T-helper 1 cell treated with Interleukin-12 subunit alpha and Interleukin-12 subunit beta and Interleukin-4 antibody, amounts not matched to agents 30 μg/mL and 1 μg/mL, for 36 hours (primary cell): Measurements from ENCODE around the gene ELL2.
"Not testable (repeated sequence)": the region's sequence is repeated elsewhere in the genome, so short reads cannot be mapped to it uniquely, and the experiment has no call there.

ENCODE experiments used
- H3K27ac Mint-ChIP-seq: one replicate; pipeline ENCODE4 v1.8.0; 2021; ENCODE audit warnings: mild to moderate bottlenecking, mixed read lengths
- H3K27me3 Mint-ChIP-seq: one replicate; pipeline ENCODE4 v1.8.0; 2021; ENCODE audit warnings: low read depth, mixed read lengths
- H3K36me3 Mint-ChIP-seq: one replicate; pipeline ENCODE4 v1.8.0; 2021; ENCODE audit warnings: low read depth, mixed read lengths
- H3K4me1 Mint-ChIP-seq: one replicate; pipeline ENCODE4 v1.8.0; 2021; ENCODE audit warnings: low read depth, mixed read lengths
- H3K4me3 Mint-ChIP-seq: one replicate; pipeline ENCODE4 v1.8.0; 2021; ENCODE audit warnings: mild to moderate bottlenecking, moderate library complexity, mixed read lengths
- H3K9me3 Mint-ChIP-seq: one replicate; pipeline ENCODE4 v1.8.0; 2021; ENCODE audit warnings: mixed read lengths

Gene ELL2

GRCh38 chr5:95857185-95857945 is 104.3 kb downstream of the ELL2 start:
- H3K27ac Mint-ChIP-seq: no peak overlapping the region

GRCh38 chr5:95856501-95856981 is 105.1 kb downstream of the ELL2 start:
- Mint-ChIP-seq H3K9me3 (no peaks in the 10 kb centered on the region), H3K27ac (no peak overlapping the region), H3K36me3 (no peaks in the 10 kb centered on the region), H3K4me1 (peaks cover 23% of the 10 kb centered on the region), H3K4me3 (no peak overlapping the region), H3K27me3 (no peaks in the 10 kb centered on the region)

More at GRCh38 chr5:95857185-95857945, 104.3 kb downstream of the ELL2 start:
- Mint-ChIP-seq H3K36me3 (no peaks in the 10 kb centered on the region), H3K27me3 (no peaks in the 10 kb centered on the region), H3K4me1 (peaks cover 32% of the 10 kb centered on the region), H3K4me3 (no peak overlapping the region), H3K9me3 (no peaks in the 10 kb centered on the region)

- peaks cover 9% of the 10 kb centered on the region for H3K4me1 Mint-ChIP-seq
- no peaks in the 10 kb centered on the region for H3K36me3 Mint-ChIP-seq
- no peaks in the 10 kb centered on the region for H3K9me3 Mint-ChIP-seq
- peaks cover 3% of the 10 kb centered on the region for H3K27me3 Mint-ChIP-seq
- H3K4me3 Mint-ChIP-seq: no peak overlapping the region
- H3K27ac Mint-ChIP-seq: no peak overlapping the region
Observed at GRCh38 chr5:95853490-95853889, 108.2 kb downstream of the ELL2 start.

- H3K27ac Mint-ChIP-seq: no peak overlapping the region
- no peaks in the 10 kb centered on the region for H3K9me3 Mint-ChIP-seq
- H3K36me3 Mint-ChIP-seq: no peaks in the 10 kb centered on the region
- no peak overlapping the region for H3K4me3 Mint-ChIP-seq
- H3K4me1 Mint-ChIP-seq: peaks cover 4% of the 10 kb centered on the region
- peaks cover 10% of the 10 kb centered on the region for H3K27me3 Mint-ChIP-seq
Observed at GRCh38 chr5:95852567-95852966, 109.1 kb downstream of the ELL2 start.

GRCh38 chr5:95851141-95851540 is 110.5 kb downstream of the ELL2 start:
- not testable (repeated sequence) for H3K9me3 Mint-ChIP-seq, H3K27ac Mint-ChIP-seq, H3K4me1 Mint-ChIP-seq, H3K4me3 Mint-ChIP-seq, H3K36me3 Mint-ChIP-seq
- H3K27me3 Mint-ChIP-seq: peaks cover 12% of the 10 kb centered on the region

- H3K27ac Mint-ChIP-seq: no peak overlapping the region
- no peaks in the 10 kb centered on the region for H3K36me3 Mint-ChIP-seq
- no peaks in the 10 kb centered on the region for H3K9me3 Mint-ChIP-seq
- H3K27me3 Mint-ChIP-seq: peaks cover 12% of the 10 kb centered on the region
- H3K4me3 Mint-ChIP-seq: no peak overlapping the region
- peaks cover 9% of the 10 kb centered on the region for H3K4me1 Mint-ChIP-seq
Observed at GRCh38 chr5:95850391-95850894, 111.2 kb downstream of the ELL2 start.

GRCh38 chr5:95848701-95849100 is 113.0 kb downstream of the ELL2 start:
- no peak overlapping the region for H3K4me3 Mint-ChIP-seq
- H3K4me1 Mint-ChIP-seq: peaks cover 12% of the 10 kb centered on the region
- peaks cover 12% of the 10 kb centered on the region for H3K27me3 Mint-ChIP-seq
- no peak overlapping the region for H3K27ac Mint-ChIP-seq
- no peaks in the 10 kb centered on the region for H3K9me3 Mint-ChIP-seq
- no peaks in the 10 kb centered on the region for H3K36me3 Mint-ChIP-seq

GRCh38 chr5:95847261-95847592 is 114.4 kb downstream of the ELL2 start:
- Mint-ChIP-seq H3K27ac (no peak overlapping the region), H3K4me1 (peaks cover 22% of the 10 kb centered on the region), H3K36me3 (peaks cover 2% of the 10 kb centered on the region), H3K9me3 (no peaks in the 10 kb centered on the region), H3K27me3 (peaks cover 12% of the 10 kb centered on the region), H3K4me3 (no peak overlapping the region)

GRCh38 chr5:95846554-95847260 is 114.9 kb downstream of the ELL2 start:
- Mint-ChIP-seq H3K4me1 (peaks cover 22% of the 10 kb centered on the region), H3K27me3 (peaks cover 12% of the 10 kb centered on the region), H3K27ac (peak overlapping the region; percentile 11), H3K9me3 (no peaks in the 10 kb centered on the region), H3K4me3 (no peak overlapping the region), H3K36me3 (peaks cover 2% of the 10 kb centered on the region)

GRCh38 chr5:95845391-95845790 is 116.3 kb downstream of the ELL2 start:
- no peak overlapping the region for H3K27ac Mint-ChIP-seq
- peaks cover 2% of the 10 kb centered on the region for H3K36me3 Mint-ChIP-seq
- peaks cover 21% of the 10 kb centered on the region for H3K4me1 Mint-ChIP-seq
- H3K9me3 Mint-ChIP-seq: no peaks in the 10 kb centered on the region
- H3K4me3 Mint-ChIP-seq: no peak overlapping the region
- peaks cover 12% of the 10 kb centered on the region for H3K27me3 Mint-ChIP-seq

- H3K9me3 Mint-ChIP-seq: no peaks in the 10 kb centered on the region
- H3K27me3 Mint-ChIP-seq: peaks cover 11% of the 10 kb centered on the region
- H3K4me3 Mint-ChIP-seq: no peak overlapping the region
- peaks cover 2% of the 10 kb centered on the region for H3K36me3 Mint-ChIP-seq
- H3K4me1 Mint-ChIP-seq: peaks cover 21% of the 10 kb centered on the region
- no peak overlapping the region for H3K27ac Mint-ChIP-seq
Observed at GRCh38 chr5:95843733-95844223, 117.9 kb downstream of the ELL2 start.

- Mint-ChIP-seq H3K36me3 (peaks cover 2% of the 10 kb centered on the region), H3K27me3 (peaks cover 6% of the 10 kb centered on the region), H3K27ac (peak overlapping the region; percentile 52), H3K4me1 (peaks cover 21% of the 10 kb centered on the region), H3K4me3 (peak overlapping the region; percentile 54), H3K9me3 (no peaks in the 10 kb centered on the region)
Observed at GRCh38 chr5:95842854-95843544, 118.7 kb downstream of the ELL2 start.

GRCh38 chr5:95841914-95842812 is 119.5 kb downstream of the ELL2 start:
- H3K4me1 Mint-ChIP-seq: peaks cover 25% of the 10 kb centered on the region
- H3K9me3 Mint-ChIP-seq: no peaks in the 10 kb centered on the region
- H3K36me3 Mint-ChIP-seq: peaks cover 2% of the 10 kb centered on the region
- no peaks in the 10 kb centered on the region for H3K27me3 Mint-ChIP-seq
- no peak overlapping the region for H3K27ac Mint-ChIP-seq
- no peak overlapping the region for H3K4me3 Mint-ChIP-seq
